Measurements from ENCODE around the gene ATM. TPM values are rescaled to one million over a fixed set of nuclear protein-coding genes. Genes with fewer than 3 reads are reported as not detected.

ATM gene
- total and polyA plus RNA-seq, 10 of the 15 experiments (the other 5 are each of a cell fraction or from before 2014, with no cell fraction given) = 10.0 to 91.5 (median 40.2) TPM

GRCh38 chr11:108253176-108253575, 30.3 kb downstream of the ATM start:
- ChIA-PET POLR2A (no interaction called here), SMC1A (ENCODE audit: uncharacterized antibody, unreplicated experiment) (interaction anchor here (0.7 to 1.5 kb wide), 6 partner anchors 15 to 396 kb away, joined by 3 to 5 read pairs (median 3); no protein-coding TSS in a partner anchor), RAD21 (ENCODE audit: unreplicated experiment) (interaction anchor here (1.2 kb wide), 1 partner anchor 16 kb away, joined by 6 read pairs; no protein-coding TSS in a partner anchor), CTCF (interaction anchor here (0.8 to 2.3 kb wide), 5 partner anchors 9 to 39 kb away, joined by 3 to 12 read pairs (median 3); partner anchors contain the start of gene ATM)
- no peak overlapping the region for H3K4me2 ChIP-seq (ENCODE audit: control insufficient read depth, insufficient read depth)
- in situ Hi-C loops (cut with MboI) (no loop called here), intact Hi-C loops (cut with micrococcal nuclease; ENCODE audit: unreplicated experiment) (no loop called here)
- H3K9ac ChIP-seq (ENCODE audit: control insufficient read depth, insufficient read depth, low read length) = no peak overlapping the region
- no peak for DNase-seq (ENCODE audit: low read depth, low spot score)
- TF ChIP-seq MYC (IDR thresholded peaks at IDR 0.05; ENCODE audit: insufficient read depth, insufficient read length, insufficient replicate concordance, low read length, severe bottlenecking) (no peak), PAX5 (IDR thresholded peaks at IDR 0.05; ENCODE audit: borderline replicate concordance, low read depth, low read length) (no peak), NFIC (IDR thresholded peaks at IDR 0.05; ENCODE audit: low read depth, low read length) (no peak)
- no peak overlapping the region for H3K4me3 ChIP-seq
- no TSS peak for BruUV-seq (replicated peaks)
- WGBS (ENCODE audit: insufficient coverage, insufficient replicate concordance, low lambda C conversion rate, missing lambda C conversion rate) = 96% methylated on average over 1 of the region's 1 CpG
- H3K36me3 ChIP-seq (ENCODE audit: control insufficient read depth in 2 of 2, insufficient read depth in 2 of 2, low read length in 1 of 2) = peaks cover 0 to 16% of the 10 kb centered on the region in 2 experiments; a peak in 2 of 4 replicates
- no peaks in the 10 kb centered on the region for H3K79me2 ChIP-seq (ENCODE audit: control insufficient read depth, insufficient read depth, low read length)
- FAIRE-seq = no peak
- no peak overlapping the region for H2AFZ ChIP-seq (ENCODE audit: control insufficient read depth, low read depth, low read length)
- no peaks in the 10 kb centered on the region for H3K4me1 ChIP-seq (ENCODE audit: control insufficient read depth, insufficient read depth, low read length)
- ATAC-seq = no peak
- H4K20me1 ChIP-seq (ENCODE audit: control insufficient read depth, insufficient read depth) = no peaks in the 10 kb centered on the region
- H3K9me3 ChIP-seq (replicated peaks; ENCODE audit: control insufficient read depth, insufficient read depth, low read length) = no peaks in the 10 kb centered on the region
- H3K27me3 ChIP-seq (replicated peaks in 1 of 2; ENCODE audit: control insufficient read depth in 2 of 2, insufficient read depth in 2 of 2, low read length in 1 of 2) = no peaks in the 10 kb centered on the region
- no peak overlapping the region for H3K27ac ChIP-seq (ENCODE audit: control insufficient read depth, insufficient read depth)

DNA sequence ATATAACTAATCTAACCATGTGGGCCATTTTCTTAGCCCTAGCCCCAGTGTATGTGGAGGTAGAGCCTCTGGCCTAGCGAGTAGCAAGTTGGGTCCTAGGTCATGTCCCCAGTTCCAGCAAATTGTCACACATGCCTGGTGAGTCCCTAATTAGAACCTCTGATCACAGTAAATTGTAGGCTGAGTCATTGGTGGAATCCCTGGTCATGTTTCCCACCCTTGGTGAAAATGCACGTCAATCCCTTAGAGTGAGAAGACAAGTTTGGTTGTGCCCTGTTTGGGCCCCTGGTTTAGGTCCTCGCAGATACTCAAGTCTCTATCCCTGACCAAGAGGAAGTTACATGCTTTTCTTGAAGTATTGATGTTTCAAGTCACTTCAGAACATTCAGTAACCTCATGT, 46.7 kb downstream of the ATM start:
- H3K4me1 ChIP-seq (ENCODE audit: control insufficient read depth, insufficient read depth, low read length) = no peaks in the 10 kb centered on the region
- no peaks in the 10 kb centered on the region for H3K9me3 ChIP-seq (replicated peaks; ENCODE audit: control insufficient read depth, insufficient read depth, low read length)
- no peaks in the 10 kb centered on the region for H3K27me3 ChIP-seq (replicated peaks in 1 of 2; ENCODE audit: control insufficient read depth in 2 of 2, insufficient read depth in 2 of 2, low read length in 1 of 2)
- H3K4me2 ChIP-seq (ENCODE audit: control insufficient read depth, insufficient read depth) = no peak overlapping the region
- no peak overlapping the region for H3K27ac ChIP-seq (ENCODE audit: control insufficient read depth, insufficient read depth)
- intact Hi-C loops (cut with micrococcal nuclease; ENCODE audit: unreplicated experiment) (no loop called here), in situ Hi-C loops (cut with MboI) (no loop called here)
- BruUV-seq (replicated peaks) = no TSS peak
- no peaks in the 10 kb centered on the region for H4K20me1 ChIP-seq (ENCODE audit: control insufficient read depth, insufficient read depth)
- no peak overlapping the region for H3K4me3 ChIP-seq
- no peaks in the 10 kb centered on the region for H3K79me2 ChIP-seq (ENCODE audit: control insufficient read depth, insufficient read depth, low read length)
- TF ChIP-seq NFIC (IDR thresholded peaks at IDR 0.05; ENCODE audit: low read depth, low read length) = no peak
- TF ChIP-seq, protein P1, sequence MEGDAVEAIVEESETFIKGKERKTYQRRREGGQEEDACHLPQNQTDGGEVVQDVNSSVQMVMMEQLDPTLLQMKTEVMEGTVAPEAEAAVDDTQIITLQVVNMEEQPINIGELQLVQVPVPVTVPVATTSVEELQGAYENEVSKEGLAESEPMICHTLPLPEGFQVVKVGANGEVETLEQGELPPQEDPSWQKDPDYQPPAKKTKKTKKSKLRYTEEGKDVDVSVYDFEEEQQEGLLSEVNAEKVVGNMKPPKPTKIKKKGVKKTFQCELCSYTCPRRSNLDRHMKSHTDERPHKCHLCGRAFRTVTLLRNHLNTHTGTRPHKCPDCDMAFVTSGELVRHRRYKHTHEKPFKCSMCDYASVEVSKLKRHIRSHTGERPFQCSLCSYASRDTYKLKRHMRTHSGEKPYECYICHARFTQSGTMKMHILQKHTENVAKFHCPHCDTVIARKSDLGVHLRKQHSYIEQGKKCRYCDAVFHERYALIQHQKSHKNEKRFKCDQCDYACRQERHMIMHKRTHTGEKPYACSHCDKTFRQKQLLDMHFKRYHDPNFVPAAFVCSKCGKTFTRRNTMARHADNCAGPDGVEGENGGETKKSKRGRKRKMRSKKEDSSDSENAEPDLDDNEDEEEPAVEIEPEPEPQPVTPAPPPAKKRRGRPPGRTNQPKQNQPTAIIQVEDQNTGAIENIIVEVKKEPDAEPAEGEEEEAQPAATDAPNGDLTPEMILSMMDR (IDR thresholded peaks at IDR 0.05 in 2 of 3, conservative IDR thresholded peaks at IDR 0.05 in 1 of 3; ENCODE audit: control insufficient read depth in 2 of 3, extremely low read depth in 1 of 3, insufficient read depth in 1 of 3, low read depth in 3 of 3, low read length in 3 of 3) = no peak
- peak; percentile 45; the same call in 1 of the 2 replicates for TF ChIP-seq PKNOX1 (IDR thresholded peaks at IDR 0.05)
- TF ChIP-seq EGR1 (IDR thresholded peaks at IDR 0.05; ENCODE audit: borderline replicate concordance in 1 of 2, low read depth in 2 of 2, low read length in 2 of 2) = no peak
- H3K36me3 ChIP-seq (ENCODE audit: control insufficient read depth in 2 of 2, insufficient read depth in 2 of 2, low read length in 1 of 2) = peaks cover 0 to 15% of the 10 kb centered on the region in 2 experiments; a peak in 1 of 4 replicates
- 99% methylated on average over 3 of the region's 3 CpGs for WGBS (ENCODE audit: insufficient coverage, insufficient replicate concordance, low lambda C conversion rate, missing lambda C conversion rate)
- SMC1A ChIA-PET (ENCODE audit: uncharacterized antibody, unreplicated experiment) = no interaction called here
- no peak for ATAC-seq
- POLR2A ChIA-PET = no interaction called here
- H2AFZ ChIP-seq (ENCODE audit: control insufficient read depth, low read depth, low read length) = no peak overlapping the region
- H3K9ac ChIP-seq (ENCODE audit: control insufficient read depth, insufficient read depth, low read length) = no peak overlapping the region
- no peak for DNase-seq (ENCODE audit: low read depth, low spot score)
- RAD21 ChIA-PET (ENCODE audit: unreplicated experiment) = no interaction called here
- CTCF ChIA-PET = no interaction called here
- no peak for FAIRE-seq

Measured in GM12878 (cell line).